Measurements from ENCODE around the gene WDR54. TPM values are rescaled to one million over a fixed set of nuclear protein-coding genes. Genes with fewer than 3 reads are reported as not detected.

The WDR54 gene
- polyA plus RNA-seq, 1 donor (not counting 4 experiments of a cell fraction or from before 2014, with no cell fraction given): 35.2 TPM

- H2AFZ ChIP-seq (ENCODE audit: control insufficient read depth, low read length): peak overlapping the region; percentile 37
- H3K9ac ChIP-seq (ENCODE audit: control insufficient read depth, extremely low read depth, insufficient read depth, low read length): peak overlapping the region; percentile 98
- H3K4me3 ChIP-seq (ENCODE audit: control insufficient read depth in 2 of 3, extremely low read depth in 1 of 3, insufficient read depth in 2 of 3, low read depth in 1 of 3, low read length in 3 of 3): peak overlapping the region; percentile 74 to 98 (median 78)
- TF ChIP-seq CTCF (optimal IDR thresholded peaks at IDR 0.05 in 1 of 3, IDR thresholded peaks at IDR 0.05 in 1 of 3, conservative IDR thresholded peaks at IDR 0.05 in 1 of 3; ENCODE audit: extremely low read depth in 1 of 3, insufficient read depth in 2 of 3, low read length in 3 of 3) (peak in 2 of 3 experiments; percentile 13 to 28), EZH2 (IDR thresholded peaks at IDR 0.05; ENCODE audit: low read length) (no peak)
- H3K4me1 ChIP-seq (ENCODE audit: control insufficient read depth, extremely low read depth, insufficient read depth, low read length): peaks cover 34% of the 10 kb centered on the region
- dilution Hi-C loops (cut with MboI; ENCODE audit: extremely low pct_ligation_motif_present, low sequenced_read_pairs): no loop called here
- peaks cover 16% of the 10 kb centered on the region for H4K20me1 ChIP-seq (ENCODE audit: control insufficient read depth, extremely low read depth, insufficient read depth, low read length)
- peaks cover 13 to 35% of the 10 kb centered on the region in 2 experiments for H3K36me3 ChIP-seq (ENCODE audit: control insufficient read depth in 2 of 2, extremely low read depth in 1 of 2, insufficient read depth in 2 of 2, low read length in 2 of 2)
- peak overlapping the region; percentile 84 for H3K4me2 ChIP-seq (ENCODE audit: control insufficient read depth, extremely low read depth, insufficient read depth, low read depth, low read length)
- no peak for DNase-seq (ENCODE audit: low read depth, low spot score)
- no peaks in the 10 kb centered on the region for H3K27me3 ChIP-seq (ENCODE audit: control insufficient read depth, extremely low read depth, insufficient read depth, low read length)
- no peaks in the 10 kb centered on the region for H3K9me3 ChIP-seq (ENCODE audit: control insufficient read depth, low read depth, low read length)
- H3K79me2 ChIP-seq (ENCODE audit: control insufficient read depth, insufficient read depth, low read length): peaks cover 63% of the 10 kb centered on the region
- H3K27ac ChIP-seq (ENCODE audit: control insufficient read depth, insufficient read depth, low read length): peak overlapping the region; percentile 93
- FAIRE-seq: no peak
- H3K9me1 ChIP-seq (ENCODE audit: control insufficient read depth, extremely low read depth, insufficient read depth, low read length): peaks cover 4% of the 10 kb centered on the region
Observed at GRCh38 chr2:74440378-74441169, 19.0 kb downstream of the WDR54 start.

- peaks cover 33% of the 10 kb centered on the region for H3K4me1 ChIP-seq (ENCODE audit: control insufficient read depth, extremely low read depth, insufficient read depth, low read length)
- H4K20me1 ChIP-seq (ENCODE audit: control insufficient read depth, extremely low read depth, insufficient read depth, low read length): peaks cover 15% of the 10 kb centered on the region
- H3K4me2 ChIP-seq (ENCODE audit: control insufficient read depth, extremely low read depth, insufficient read depth, low read depth, low read length): peak overlapping the region; percentile 84
- H3K9ac ChIP-seq (ENCODE audit: control insufficient read depth, extremely low read depth, insufficient read depth, low read length): peak overlapping the region; percentile 98
- peak overlapping the region; percentile 93 for H3K27ac ChIP-seq (ENCODE audit: control insufficient read depth, insufficient read depth, low read length)
- FAIRE-seq (no peak), DNase-seq (ENCODE audit: low read depth, low spot score) (no peak)
- peak overlapping the region; percentile 30 for H2AFZ ChIP-seq (ENCODE audit: control insufficient read depth, low read length)
- peaks cover 4% of the 10 kb centered on the region for H3K9me1 ChIP-seq (ENCODE audit: control insufficient read depth, extremely low read depth, insufficient read depth, low read length)
- dilution Hi-C loops (cut with MboI; ENCODE audit: extremely low pct_ligation_motif_present, low sequenced_read_pairs): no loop called here
- no peaks in the 10 kb centered on the region for H3K27me3 ChIP-seq (ENCODE audit: control insufficient read depth, extremely low read depth, insufficient read depth, low read length)
- TF ChIP-seq EZH2 (IDR thresholded peaks at IDR 0.05; ENCODE audit: low read length): no peak
- TF ChIP-seq CTCF (optimal IDR thresholded peaks at IDR 0.05 in 1 of 3, IDR thresholded peaks at IDR 0.05 in 1 of 3, conservative IDR thresholded peaks at IDR 0.05 in 1 of 3; ENCODE audit: extremely low read depth in 1 of 3, insufficient read depth in 2 of 3, low read length in 3 of 3): no peak
- peaks cover 12 to 29% of the 10 kb centered on the region in 2 experiments for H3K36me3 ChIP-seq (ENCODE audit: control insufficient read depth in 2 of 2, extremely low read depth in 1 of 2, insufficient read depth in 2 of 2, low read length in 2 of 2)
- peak overlapping the region; percentile 74 to 98 (median 78) for H3K4me3 ChIP-seq (ENCODE audit: control insufficient read depth in 2 of 3, extremely low read depth in 1 of 3, insufficient read depth in 2 of 3, low read depth in 1 of 3, low read length in 3 of 3)
- no peaks in the 10 kb centered on the region for H3K9me3 ChIP-seq (ENCODE audit: control insufficient read depth, low read depth, low read length)
- H3K79me2 ChIP-seq (ENCODE audit: control insufficient read depth, insufficient read depth, low read length): peaks cover 56% of the 10 kb centered on the region
Observed at GRCh38 chr2:74441170-74441689, 19.7 kb downstream of the WDR54 start.
